Loucy (cell line): Measurements from ENCODE around the gene SSUH2.

Experiments
- H2AFZ ChIP-seq: fragments of 200-600 bp; sonication (generic); 2 replicates; pipeline ENCODE4 v1.6.0; 2016; ENCODE audit warnings: antibody characterized with exemption, mild to moderate bottlenecking, low read length, moderate library complexity
- H3F3A ChIP-seq: fragments of 200-600 bp; 2 replicates; pipeline ENCODE4 v1.6.0; 2016; ENCODE audit warnings: antibody characterized with exemption, low read depth, mild to moderate bottlenecking
- H3K27me3 ChIP-seq: fragments of 200-600 bp; sonication (generic); 2 replicates; pipeline ENCODE4 v1.6.1; 2014; ENCODE audit warnings: low read length, mild to moderate bottlenecking; ENCODE audit not compliant: insufficient read depth, poor library complexity, severe bottlenecking
- H3K36me3 ChIP-seq: fragments of 200-600 bp; sonication (generic); 2 replicates; pipeline ENCODE4 v1.6.1; 2016; ENCODE audit warnings: low read length; ENCODE audit not compliant: insufficient read depth
- H3K4me1 ChIP-seq: fragments of 200-600 bp; sonication (generic); 2 replicates; pipeline ENCODE4 v1.5.1; 2014; ENCODE audit warnings: low read length, mild to moderate bottlenecking; ENCODE audit not compliant: insufficient read depth, poor library complexity, severe bottlenecking
- H3K4me2 ChIP-seq: fragments of 200-600 bp; sonication (generic); 2 replicates; pipeline ENCODE4 v1.6.0; 2014; ENCODE audit warnings: antibody characterized with exemption, low read length, low read depth, mild to moderate bottlenecking; ENCODE audit not compliant: poor library complexity, severe bottlenecking
- H3K4me3 ChIP-seq: fragments of 200-600 bp; sonication (generic); 2 replicates; pipeline ENCODE4 v1.5.1; 2014; ENCODE audit warnings: low read length, mild to moderate bottlenecking, mixed read lengths; ENCODE audit not compliant: poor library complexity, severe bottlenecking
- H3K79me2 ChIP-seq: fragments of 200-600 bp; sonication (generic); 2 replicates; pipeline ENCODE4 v1.6.1; 2014; ENCODE audit warnings: low read length; ENCODE audit not compliant: insufficient read depth
- H3K9ac ChIP-seq: fragments of 200-600 bp; sonication (generic); 2 replicates; pipeline ENCODE4 v1.6.0; 2014; ENCODE audit warnings: mild to moderate bottlenecking, low read depth, low read length, moderate library complexity; ENCODE audit not compliant: poor library complexity, severe bottlenecking
- H3K9me2 ChIP-seq: fragments of 200-600 bp; sonication (generic); replicated peaks from 2 replicates; pipeline ENCODE4 v1.6.1; 2016; ENCODE audit warnings: low read depth, low read length, mixed read lengths
- H3K9me3 ChIP-seq: fragments of 200-600 bp; sonication (generic); 2 replicates; pipeline ENCODE4 v1.6.1; 2014; ENCODE audit warnings: mild to moderate bottlenecking, antibody characterized with exemption, low read length, low read depth; ENCODE audit not compliant: insufficient read depth
- H4K20me1 ChIP-seq: fragments of 200-600 bp; sonication (generic); 2 replicates; pipeline ENCODE4 v1.6.0; 2014; ENCODE audit warnings: antibody characterized with exemption, low read length, mild to moderate bottlenecking; ENCODE audit not compliant: insufficient read depth, poor library complexity, severe bottlenecking
- CTCF ChIP-seq: fragments of 200-600 bp; sonication (generic); conservative IDR thresholded peaks from 2 replicates; pipeline ENCODE4 v1.5.1; 2014; ENCODE audit warnings: mild to moderate bottlenecking, antibody characterized with exemption, low read length
- EZH2phosphoT487 ChIP-seq: fragments of 200-600 bp; IDR thresholded peaks from 2 replicates; pipeline ENCODE4 v1.6.1; 2018; ENCODE audit warnings: antibody characterized with exemption, mild to moderate bottlenecking, moderate library complexity, borderline replicate concordance

Gene SSUH2

GRCh38 chr3:8600457-8600856 lies 44.1 kb downstream of the SSUH2 start:
- H3F3A ChIP-seq: no peaks in the 10 kb centered on the region
- no peaks in the 10 kb centered on the region for H3K9me3 ChIP-seq
- TF ChIP-seq EZH2phosphoT487 (no peak), CTCF (no peak)
- no peak overlapping the region for H3K9ac ChIP-seq
- no peak overlapping the region for H2AFZ ChIP-seq
- H3K9me2 ChIP-seq: no peaks in the 10 kb centered on the region
- H3K4me2 ChIP-seq: no peak overlapping the region
- H3K4me1 ChIP-seq: no peaks in the 10 kb centered on the region
- H3K36me3 ChIP-seq: no peaks in the 10 kb centered on the region
- no peaks in the 10 kb centered on the region for H3K79me2 ChIP-seq
- no peaks in the 10 kb centered on the region for H4K20me1 ChIP-seq
- H3K27me3 ChIP-seq: no peaks in the 10 kb centered on the region
- no peak overlapping the region for H3K4me3 ChIP-seq

- no peaks in the 10 kb centered on the region for H3K36me3 ChIP-seq
- no peaks in the 10 kb centered on the region for H4K20me1 ChIP-seq
- H3F3A ChIP-seq: no peaks in the 10 kb centered on the region
- no peaks in the 10 kb centered on the region for H3K9me2 ChIP-seq
- no peaks in the 10 kb centered on the region for H3K9me3 ChIP-seq
- H3K9ac ChIP-seq: no peak overlapping the region
- TF ChIP-seq EZH2phosphoT487 (no peak), CTCF (no peak)
- no peak overlapping the region for H3K4me2 ChIP-seq
- H3K27me3 ChIP-seq: no peaks in the 10 kb centered on the region
- no peaks in the 10 kb centered on the region for H3K4me1 ChIP-seq
- no peaks in the 10 kb centered on the region for H3K79me2 ChIP-seq
- H3K4me3 ChIP-seq: no peak overlapping the region
- no peak overlapping the region for H2AFZ ChIP-seq
Measured at GRCh38 chr3:8599146-8599545, 45.5 kb downstream of the SSUH2 start.

- Histone ChIP-seq H3F3A (no peaks in the 10 kb centered on the region), H4K20me1 (no peaks in the 10 kb centered on the region), H3K79me2 (no peaks in the 10 kb centered on the region), H3K4me2 (no peak overlapping the region), H3K4me1 (no peaks in the 10 kb centered on the region), H2AFZ (no peak overlapping the region), H3K36me3 (no peaks in the 10 kb centered on the region), H3K9ac (no peak overlapping the region), H3K9me3 (no peaks in the 10 kb centered on the region), H3K27me3 (no peaks in the 10 kb centered on the region), H3K9me2 (no peaks in the 10 kb centered on the region), H3K4me3 (no peak overlapping the region)
- no peak for TF ChIP-seq EZH2phosphoT487
- no peak for TF ChIP-seq CTCF
Measured at GRCh38 chr3:8597219-8597853, 47.3 kb downstream of the SSUH2 start.
